ENCODE results near the gene CELF6. TPM values are rescaled to one million over a fixed set of nuclear protein-coding genes. Genes with fewer than 3 reads are reported as not detected.

Gene CELF6
- total and polyA plus RNA-seq, 4 donors: 0.10 to 0.92 (median 0.44) TPM

DNA sequence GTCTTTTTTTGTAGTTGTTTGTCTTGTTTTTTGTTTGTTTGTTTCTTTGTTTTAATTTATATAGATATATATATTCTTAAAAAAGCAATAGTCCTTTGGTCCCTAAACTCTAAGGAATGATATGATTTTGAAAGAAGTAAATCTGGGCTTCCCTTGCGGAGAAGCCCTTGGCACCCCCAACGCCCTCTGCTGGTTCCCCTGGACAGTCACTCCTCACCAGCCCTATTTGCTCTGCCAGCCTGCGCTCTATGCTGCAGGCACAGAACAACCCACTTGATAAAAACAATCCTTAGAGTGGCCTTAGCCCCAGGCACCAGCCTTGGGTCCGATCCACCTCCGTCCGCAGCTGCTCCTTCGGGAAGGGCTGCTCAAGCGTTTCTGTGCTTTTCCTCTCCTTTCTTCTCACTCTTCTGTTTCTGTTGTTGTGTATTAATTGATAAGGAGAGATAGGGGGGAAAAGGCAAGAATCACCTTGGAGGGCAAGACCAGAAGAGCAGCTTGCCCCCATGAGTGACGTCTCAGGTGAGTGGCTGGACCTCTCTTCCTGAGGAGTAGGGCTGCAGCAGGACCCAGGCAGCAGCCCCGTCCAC is 33.9 kb downstream of the CELF6 start:
- H3K27me3 ChIP-seq (ENCODE audit: control insufficient read depth in 4 of 4, insufficient read depth in 4 of 4, low read length in 3 of 4): no peaks in the 10 kb centered on the region
- no peak overlapping the region for H3K9ac ChIP-seq (ENCODE audit: low read depth in 1 of 2, low read length in 2 of 2)
- no peak overlapping the region for H3K4me3 ChIP-seq (ENCODE audit: low read depth in 1 of 3, low read length in 3 of 3)
- DNase-seq (ENCODE audit: low spot score): peak; percentile 42
- no peaks in the 10 kb centered on the region for H3K9me3 ChIP-seq (ENCODE audit: control insufficient read depth in 4 of 4, low read length in 3 of 4)
- peak; percentile 53 to 73 for TF ChIP-seq RAD21 (IDR thresholded peaks at IDR 0.05)
- no peak for TF ChIP-seq HNF4G (IDR thresholded peaks at IDR 0.05)
- TF ChIP-seq HNF4A (conservative IDR thresholded peaks at IDR 0.05): no peak
- TF ChIP-seq CTCF (IDR thresholded peaks at IDR 0.05; ENCODE audit: low read depth, low read length, missing input control): peak; percentile 61
- TF ChIP-seq YY1 (IDR thresholded peaks at IDR 0.05): no peak
- no peaks in the 10 kb centered on the region for H3K36me3 ChIP-seq (ENCODE audit: control insufficient read depth in 4 of 4, insufficient read depth in 3 of 4, low read depth in 1 of 4, low read length in 3 of 4)
- H3K4me1 ChIP-seq (ENCODE audit: control insufficient read depth in 4 of 4, insufficient read depth in 4 of 4, low read length in 3 of 4): peaks cover 0 to 6% (median 1%) of the 10 kb centered on the region in 4 donors
- WGBS: 72% methylated on average over 10 of the region's 10 CpGs
- no peak overlapping the region for H3K27ac ChIP-seq (ENCODE audit: low read depth in 1 of 2, low read length in 2 of 2)

- no peaks in the 10 kb centered on the region for H3K9me3 ChIP-seq (ENCODE audit: control insufficient read depth in 4 of 4, low read length in 3 of 4)
- H3K27me3 ChIP-seq (ENCODE audit: control insufficient read depth in 4 of 4, insufficient read depth in 4 of 4, low read length in 3 of 4): no peaks in the 10 kb centered on the region
Observed at GRCh38 chr15:72285402-72285801, 34.6 kb downstream of the CELF6 start.

More at GRCh38 chr15:72285402-72285801, 34.6 kb downstream of the CELF6 start:
- Histone ChIP-seq H3K9ac (ENCODE audit: low read depth in 1 of 2, low read length in 2 of 2) (no peak overlapping the region), H3K4me1 (ENCODE audit: control insufficient read depth in 4 of 4, insufficient read depth in 4 of 4, low read length in 3 of 4) (peaks cover 0 to 12% (median 4%) of the 10 kb centered on the region in 4 donors), H3K36me3 (ENCODE audit: control insufficient read depth in 4 of 4, insufficient read depth in 3 of 4, low read depth in 1 of 4, low read length in 3 of 4) (no peaks in the 10 kb centered on the region), H3K27ac (ENCODE audit: low read depth in 1 of 2, low read length in 2 of 2) (no peak overlapping the region), H3K4me3 (ENCODE audit: low read depth in 1 of 3, low read length in 3 of 3) (no peak overlapping the region)
- no peak for DNase-seq (ENCODE audit: low spot score)
- WGBS: 73% methylated on average over 3 of the region's 3 CpGs
- TF ChIP-seq REST (IDR thresholded peaks at IDR 0.05) (no peak), HNF4A (conservative IDR thresholded peaks at IDR 0.05) (no peak), YY1 (IDR thresholded peaks at IDR 0.05) (no peak), FOXA1 (IDR thresholded peaks at IDR 0.05) (no peak), GABPA (IDR thresholded peaks at IDR 0.05 in 1 of 2, conservative IDR thresholded peaks at IDR 0.05 in 1 of 2) (no peak), EGR1 (IDR thresholded peaks at IDR 0.05; ENCODE audit: low read depth in 2 of 2) (no peak), JUND (IDR thresholded peaks at IDR 0.05) (no peak), NR2F2 (IDR thresholded peaks at IDR 0.05) (no peak), TAF1 (conservative IDR thresholded peaks at IDR 0.05) (no peak), FOXA2 (IDR thresholded peaks at IDR 0.05) (no peak), RXRA (IDR thresholded peaks at IDR 0.05) (no peak), ZBTB33 (IDR thresholded peaks at IDR 0.05) (no peak), SP1 (IDR thresholded peaks at IDR 0.05) (no peak), CTCF (IDR thresholded peaks at IDR 0.05; ENCODE audit: low read depth, low read length, missing input control) (no peak), HNF4G (IDR thresholded peaks at IDR 0.05) (no peak), RAD21 (IDR thresholded peaks at IDR 0.05) (no peak)
- TF ChIP-seq, protein P1, sequence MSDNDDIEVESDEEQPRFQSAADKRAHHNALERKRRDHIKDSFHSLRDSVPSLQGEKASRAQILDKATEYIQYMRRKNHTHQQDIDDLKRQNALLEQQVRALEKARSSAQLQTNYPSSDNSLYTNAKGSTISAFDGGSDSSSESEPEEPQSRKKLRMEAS (IDR thresholded peaks at IDR 0.05): no peak
- TF ChIP-seq, protein P2, sequence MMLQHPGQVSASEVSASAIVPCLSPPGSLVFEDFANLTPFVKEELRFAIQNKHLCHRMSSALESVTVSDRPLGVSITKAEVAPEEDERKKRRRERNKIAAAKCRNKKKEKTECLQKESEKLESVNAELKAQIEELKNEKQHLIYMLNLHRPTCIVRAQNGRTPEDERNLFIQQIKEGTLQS (IDR thresholded peaks at IDR 0.05): no peak
